HG03442 (cell line): ENCODE measurements around the gene ATG9B.

Experiments
- ATAC-seq: cut with Tn5 transposase; IDR thresholded peaks from one replicate; pipeline ENCODE4 v1.9.1; 2021; ENCODE audit warnings: mild to moderate bottlenecking, moderate library complexity; ENCODE audit not compliant: unreplicated experiment

ATG9B gene

DNA sequence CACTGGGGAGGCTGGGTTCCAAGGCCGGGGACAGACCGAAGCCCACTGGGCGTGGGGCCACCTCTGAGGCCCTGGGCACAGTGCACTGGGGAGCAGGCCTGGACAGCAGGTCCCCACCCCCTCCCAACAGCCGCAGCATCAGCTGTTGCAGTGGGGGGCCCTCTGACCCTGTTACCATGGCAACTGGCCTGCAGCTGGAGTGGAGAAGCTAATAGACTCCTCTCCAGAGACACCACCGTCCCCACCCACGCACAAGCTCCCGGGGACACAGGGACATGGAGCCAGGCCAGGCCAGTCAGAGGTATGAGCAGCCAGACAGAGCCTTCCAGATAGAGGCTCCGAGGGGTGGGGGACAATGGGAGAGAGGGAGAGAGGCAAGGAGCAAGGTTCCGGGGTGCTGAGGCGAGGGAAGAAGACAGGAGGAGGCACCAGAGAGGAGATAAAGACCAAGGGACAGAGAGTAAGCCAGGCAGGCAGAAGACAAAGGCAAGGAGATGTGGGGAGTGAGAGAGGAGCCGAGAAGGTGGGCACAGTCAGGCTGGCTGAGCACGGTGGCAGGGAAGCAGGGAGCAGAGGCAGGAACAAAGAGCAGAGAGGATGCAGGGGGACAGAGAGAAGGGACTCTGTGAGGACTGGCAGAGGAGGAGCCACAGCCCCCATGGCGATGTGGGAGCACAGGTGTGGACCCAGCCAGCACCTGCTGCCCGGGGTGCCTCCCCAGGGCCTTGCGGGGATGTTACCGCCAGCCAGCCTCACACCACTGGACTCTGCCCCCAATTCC is 52.9 kb downstream of the ATG9B start:
- ATAC-seq, result no peak

DNA sequence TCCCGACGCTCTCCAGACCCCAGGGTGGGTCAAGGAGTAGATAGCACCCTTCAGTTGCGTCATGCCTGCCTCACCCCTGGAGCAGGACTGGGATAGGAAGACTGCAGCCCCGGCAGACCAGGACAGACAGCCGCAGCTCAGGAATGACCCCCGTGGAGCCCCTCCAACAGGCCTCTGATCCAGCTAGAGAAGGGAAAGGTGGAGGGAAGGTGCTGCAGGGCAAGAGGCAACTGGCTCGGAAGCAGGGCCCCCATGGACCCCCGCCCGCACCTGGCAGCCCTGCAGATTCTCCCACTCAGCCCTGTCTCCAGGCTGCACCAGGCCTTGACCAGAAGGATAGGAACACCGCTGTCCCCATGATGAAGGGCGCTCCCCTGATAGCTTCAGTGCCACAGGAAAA is 53.9 kb downstream of the ATG9B start:
- ATAC-seq, result no peak

DNA sequence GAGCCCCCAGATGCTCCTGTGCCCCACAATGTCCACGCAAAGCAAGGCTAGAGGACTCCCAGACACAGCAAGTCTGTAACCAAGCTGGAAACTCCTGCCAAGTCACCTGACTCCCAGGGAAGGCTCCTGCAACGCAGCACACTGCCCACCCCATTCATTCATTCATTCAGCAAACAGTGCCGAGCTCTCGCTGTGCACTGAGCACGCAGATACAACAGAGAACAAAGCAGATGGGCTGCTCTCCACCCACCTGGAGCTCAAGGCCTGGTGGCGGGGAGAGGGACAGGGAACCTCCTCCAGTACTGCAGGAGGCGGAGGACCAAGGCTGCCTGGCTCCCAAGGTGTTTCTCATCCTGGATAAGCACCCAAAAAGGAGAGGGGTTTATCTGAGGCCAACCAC is 54.8 kb downstream of the ATG9B start:
- no peak for ATAC-seq

- no peak for ATAC-seq
Observed at GRCh38 chr7:150968734-150969372, 55.4 kb downstream of the ATG9B start.

DNA sequence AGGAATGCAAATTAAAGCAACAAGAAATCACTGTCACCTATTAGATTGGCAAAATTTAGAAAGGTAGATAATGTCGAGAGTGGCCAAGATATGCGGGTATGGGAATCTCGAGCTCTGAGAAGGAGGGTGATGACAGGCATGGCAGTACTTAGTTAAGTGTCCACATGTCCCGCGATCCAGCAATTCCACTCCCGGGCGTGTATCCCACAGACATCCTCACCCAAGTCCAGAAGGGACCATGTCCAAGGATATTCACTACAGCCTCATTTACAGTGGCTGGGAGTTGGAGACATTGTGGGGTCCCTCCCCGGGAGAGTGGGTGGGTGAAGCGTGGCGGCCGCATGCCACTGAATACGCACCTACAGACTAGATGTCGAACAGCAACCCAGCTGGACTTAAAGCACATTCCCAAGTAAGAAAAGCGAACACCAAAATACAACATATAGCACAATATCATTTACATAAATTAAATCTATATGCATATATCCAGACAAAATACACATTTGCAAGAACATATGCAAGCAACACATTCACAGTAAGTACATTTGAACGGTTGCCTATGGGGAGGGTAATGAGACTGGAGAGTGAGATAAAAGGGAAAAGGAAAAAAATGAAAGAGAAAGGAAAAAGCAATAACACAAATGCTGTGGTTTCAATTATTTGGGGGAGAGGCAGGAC is 56.1 kb downstream of the ATG9B start:
- ATAC-seq, result no peak

DNA sequence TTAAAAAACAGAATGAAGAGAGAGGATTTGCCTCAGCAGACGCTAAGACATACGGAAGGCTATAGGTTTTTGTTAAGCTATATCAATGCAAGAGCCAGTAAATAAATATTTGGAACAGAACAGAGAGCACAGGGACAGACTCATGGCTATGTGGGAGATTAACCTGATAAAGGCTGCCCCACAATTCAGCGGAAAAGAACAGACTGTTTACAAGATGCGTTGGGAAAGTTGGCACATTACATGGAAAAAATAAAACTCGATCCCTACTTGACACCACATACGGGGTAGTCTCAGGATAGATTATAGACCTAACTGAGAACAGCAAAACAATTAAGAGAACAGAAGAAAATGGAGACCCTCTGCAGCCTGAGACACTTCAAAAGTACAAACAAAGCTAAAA is 56.9 kb downstream of the ATG9B start:
- ATAC-seq, result no peak

GRCh38 chr7:150966002-150966401 is 58.3 kb downstream of the ATG9B start:
- no peak for ATAC-seq

- no peak for ATAC-seq
Observed at GRCh38 chr7:150965273-150965830, 58.9 kb downstream of the ATG9B start.
